ENCODE data around the gene OAT.

Gene OAT

DNA sequence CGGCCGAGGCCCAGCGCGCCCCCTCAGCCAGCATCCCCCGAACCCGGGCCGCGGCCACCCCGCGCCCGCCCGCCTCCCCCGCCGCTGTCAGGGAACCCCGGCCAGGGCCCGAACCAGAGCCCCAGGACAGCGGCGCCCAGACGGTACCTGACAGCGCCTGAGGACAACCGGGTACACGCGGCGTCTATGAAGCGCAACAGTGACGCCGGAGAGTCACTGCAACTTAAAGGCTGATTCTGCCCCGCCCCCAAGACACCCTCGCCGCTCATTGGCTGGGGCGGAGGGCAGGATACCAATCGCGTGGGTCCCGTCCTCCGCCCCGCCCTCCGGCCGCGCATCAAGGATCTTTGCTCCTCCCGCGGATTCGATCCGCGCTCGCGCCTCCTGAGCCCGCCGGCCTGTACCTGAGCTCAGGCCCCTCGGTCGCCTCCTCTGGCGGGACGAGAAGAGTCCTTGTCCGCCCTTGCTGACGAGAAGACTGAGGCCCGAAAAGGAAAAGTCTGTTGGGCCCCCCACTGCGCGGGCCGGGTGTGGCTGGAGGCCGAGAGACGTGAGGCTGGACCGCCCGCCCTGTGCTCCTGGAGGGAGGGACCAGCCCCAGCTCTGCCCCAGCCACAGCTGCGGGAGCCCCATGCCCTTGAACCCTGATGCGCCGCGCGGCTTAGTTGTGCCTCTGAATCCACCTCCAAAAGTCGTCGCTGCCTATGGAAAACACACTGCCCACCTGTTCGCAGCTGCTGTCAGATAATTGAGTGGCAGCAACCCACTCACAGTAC, at the start of gene OAT:
Gene OAT, minus strand, starts transcription at position 198 of the 776 bp plus-strand sequence. CDS start 6,752 bp downstream, outside the sequence.
- peak; percentile 91 to 97 (median 92) for DNase-seq (ENCODE audit: low read depth in 2 of 3, low spot score in 1 of 3)

DNA sequence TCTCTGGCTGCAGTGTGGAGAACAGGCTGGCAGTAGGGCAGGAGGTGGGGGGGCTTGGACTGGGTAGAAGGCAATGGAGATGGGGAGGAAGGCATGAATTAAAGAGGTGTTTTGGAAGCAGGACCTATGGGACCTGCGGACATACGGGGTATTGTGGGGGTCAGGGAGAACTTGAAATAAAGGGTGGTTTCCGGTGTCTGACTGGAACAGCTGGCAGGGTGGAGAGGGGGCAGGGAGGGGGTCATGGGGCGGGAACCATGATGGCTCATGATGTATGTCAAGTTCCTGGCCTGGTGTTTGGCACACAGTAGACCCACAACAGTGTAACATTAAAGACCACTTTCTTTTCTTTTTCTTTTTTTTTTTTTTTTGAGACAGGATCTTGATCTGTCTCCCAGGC, 48.4 kb upstream of the OAT start:
- no peak for DNase-seq (ENCODE audit: low read depth in 2 of 3, low spot score in 1 of 3)

DNA sequence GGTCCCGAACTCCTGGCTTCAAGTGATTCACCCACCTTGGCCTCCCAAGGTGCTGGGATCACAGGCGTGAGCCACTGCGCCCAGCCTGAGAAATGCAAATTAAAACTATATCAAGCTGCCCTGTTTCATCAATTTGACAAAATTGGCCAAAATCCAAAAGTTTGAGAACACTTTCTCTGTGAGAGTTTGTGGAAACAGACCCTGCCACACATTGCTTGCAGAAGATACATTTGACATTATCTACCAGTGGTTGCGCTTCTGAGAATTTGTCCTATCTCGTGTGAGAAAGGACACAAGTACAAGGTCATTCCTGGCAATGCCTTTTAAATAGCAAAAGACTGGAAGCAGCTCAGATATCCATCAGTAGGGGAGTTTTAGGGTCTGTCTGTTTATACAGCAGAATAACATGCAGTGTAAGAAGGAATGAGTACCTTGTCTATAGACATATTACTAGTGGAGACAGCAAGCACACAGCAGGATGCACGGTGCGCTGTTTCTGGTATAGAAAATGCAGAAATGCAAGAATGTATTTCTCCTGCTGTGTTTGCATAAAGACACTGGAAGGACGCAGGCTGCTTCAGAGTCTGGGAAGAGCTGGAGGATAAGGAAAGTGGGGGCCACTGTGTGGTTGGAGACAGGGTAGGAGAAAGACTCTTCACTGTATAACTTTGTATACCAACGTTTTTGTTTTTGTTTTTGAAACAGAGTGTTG, 47.2 kb upstream of the OAT start:
- DNase-seq (ENCODE audit: low read depth in 2 of 3, low spot score in 1 of 3) = no peak

DNA sequence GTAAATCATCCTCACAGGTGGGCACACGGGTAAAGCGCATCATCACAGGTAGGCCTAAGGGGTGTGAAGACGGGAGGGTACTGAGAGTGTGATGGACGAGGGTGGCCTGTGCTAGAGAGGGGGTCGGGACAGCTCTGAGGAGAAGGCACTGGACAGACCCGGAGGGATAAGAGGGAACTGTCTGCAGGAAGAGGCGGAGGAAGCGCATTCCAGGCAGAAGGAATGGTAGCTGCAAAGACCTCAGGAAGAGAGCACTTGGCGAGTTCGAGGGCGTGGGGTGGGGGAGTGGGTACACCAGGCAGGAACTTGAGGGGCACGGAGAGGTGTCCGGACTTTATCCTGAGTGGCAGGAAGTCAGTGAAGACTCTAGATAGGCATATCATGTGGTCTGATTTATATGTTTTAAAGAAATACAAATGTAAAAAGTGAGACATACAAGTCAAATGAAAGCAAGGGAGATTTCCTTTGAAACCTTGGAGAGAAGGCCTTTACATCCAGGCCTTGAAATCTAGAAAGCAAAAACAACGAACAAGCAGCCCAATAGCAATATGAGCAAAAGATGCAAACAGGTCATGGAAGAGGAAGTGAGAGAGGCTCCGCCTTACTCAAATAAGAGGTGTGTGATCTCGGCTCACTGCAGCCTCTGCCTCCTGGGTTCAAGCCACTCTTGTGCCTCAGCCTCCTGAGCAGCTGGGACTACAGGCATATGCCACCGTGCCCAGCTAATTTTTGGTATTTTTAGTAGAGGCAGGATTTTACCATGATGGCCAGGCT, 46.5 kb upstream of the OAT start:
- DNase-seq (ENCODE audit: low read depth in 2 of 3, low spot score in 1 of 3) = no peak

DNA sequence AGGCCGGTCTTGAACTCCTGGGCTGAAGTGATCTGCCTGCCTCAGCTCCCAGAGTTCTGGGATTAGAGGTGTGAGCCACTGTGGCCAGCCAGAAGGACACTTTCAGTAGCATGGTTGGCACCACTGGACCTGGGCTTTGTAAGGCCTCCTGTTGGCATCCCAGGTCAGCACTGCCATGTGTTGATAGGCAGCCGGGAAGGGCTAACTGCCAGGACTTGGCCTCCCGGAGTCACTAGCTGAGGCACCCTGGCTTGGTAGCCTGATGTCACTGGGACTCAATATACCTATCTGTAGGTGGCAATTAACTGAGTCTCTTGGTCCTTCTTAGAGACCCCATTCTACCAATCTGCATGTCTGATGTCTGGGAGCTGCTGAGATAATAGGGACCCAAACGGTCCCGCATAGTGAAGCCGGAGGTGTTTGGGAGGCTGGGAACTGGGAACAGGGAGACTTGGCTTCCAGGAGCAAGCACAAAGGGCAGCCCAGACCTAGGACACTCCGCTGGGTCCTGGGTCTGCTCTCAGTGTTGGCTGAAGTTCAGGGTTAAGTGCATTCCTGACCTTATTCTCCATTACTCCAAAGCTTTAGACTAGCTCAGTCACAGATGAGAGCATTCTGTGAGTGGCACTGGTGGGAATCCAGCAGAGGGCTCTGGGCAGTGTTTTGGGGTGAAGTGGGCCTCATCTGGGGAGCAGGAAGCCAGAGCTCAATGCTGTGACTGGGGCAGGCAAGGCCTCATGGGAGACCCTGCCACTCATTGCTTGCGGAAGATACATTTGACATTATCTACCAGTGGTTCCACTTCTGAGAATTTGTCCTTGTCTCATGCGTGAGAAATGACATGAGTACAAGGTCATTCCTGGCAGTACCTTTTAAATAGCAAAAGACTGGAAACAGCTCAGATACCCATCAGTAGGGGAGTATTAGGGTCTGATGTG, 45.6 kb upstream of the OAT start:
- no peak for DNase-seq (ENCODE audit: low read depth in 2 of 3, low spot score in 1 of 3)

DNA sequence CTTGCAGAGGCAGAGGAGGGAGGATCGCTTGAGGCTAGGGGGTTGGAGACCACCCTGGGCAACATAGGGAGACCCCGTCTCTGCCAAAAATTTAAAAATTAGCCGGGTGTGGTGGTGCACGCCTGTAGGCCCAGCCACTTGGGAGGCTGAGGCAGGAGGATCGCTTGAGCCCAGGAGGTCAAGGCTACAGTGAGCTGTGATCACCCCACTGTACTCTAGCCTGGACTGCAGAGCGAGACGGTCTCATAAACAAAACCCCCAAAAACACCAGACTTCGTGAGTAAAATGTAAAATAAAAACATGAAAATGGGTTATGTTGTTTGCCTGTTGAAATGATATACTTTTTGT, 43.6 kb upstream of the OAT start:
- DNase-seq (ENCODE audit: low read depth in 2 of 3, low spot score in 1 of 3) = no peak

DNA sequence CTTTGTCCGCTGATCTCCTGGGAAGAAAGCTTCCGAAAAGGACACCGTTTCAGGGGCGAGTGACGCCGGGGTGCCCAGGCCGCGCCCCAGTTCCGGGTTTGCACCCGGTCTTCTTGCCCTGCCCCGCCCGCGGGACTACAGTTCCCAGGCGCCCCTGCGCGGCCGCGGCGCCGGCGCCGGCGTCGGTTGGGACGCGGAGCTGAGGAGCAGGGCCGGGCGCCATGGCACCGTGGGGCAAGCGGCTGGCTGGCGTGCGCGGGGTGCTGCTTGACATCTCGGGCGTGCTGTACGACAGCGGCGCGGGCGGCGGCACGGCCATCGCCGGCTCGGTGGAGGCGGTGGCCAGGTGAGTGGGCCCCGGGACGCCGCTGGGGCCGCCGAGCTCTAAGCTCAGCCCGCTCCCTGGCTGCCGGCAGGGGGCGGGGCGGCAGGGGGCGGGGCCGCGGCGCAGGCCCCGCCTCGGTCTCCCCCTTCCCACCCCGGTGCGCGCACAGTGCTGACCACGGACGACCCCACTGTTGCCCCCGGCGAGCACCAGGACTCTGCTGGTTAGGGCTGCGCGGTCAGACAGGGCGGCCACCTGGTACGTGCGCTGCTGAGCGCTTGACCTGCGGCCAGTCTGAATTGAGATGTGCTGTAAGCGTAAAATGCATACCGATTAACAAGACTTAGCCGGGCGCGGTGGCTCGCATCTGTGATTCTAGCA, 43.1 kb upstream of the OAT start, which contains the start of gene LHPP:
Gene LHPP, plus strand, starts transcription at position 182 of the 706 bp plus-strand sequence. Its CDS starts 40 bp downstream, at position 222.
- peak; percentile 71 to 82 (median 79) for DNase-seq (ENCODE audit: low read depth in 2 of 3, low spot score in 1 of 3)

DNA sequence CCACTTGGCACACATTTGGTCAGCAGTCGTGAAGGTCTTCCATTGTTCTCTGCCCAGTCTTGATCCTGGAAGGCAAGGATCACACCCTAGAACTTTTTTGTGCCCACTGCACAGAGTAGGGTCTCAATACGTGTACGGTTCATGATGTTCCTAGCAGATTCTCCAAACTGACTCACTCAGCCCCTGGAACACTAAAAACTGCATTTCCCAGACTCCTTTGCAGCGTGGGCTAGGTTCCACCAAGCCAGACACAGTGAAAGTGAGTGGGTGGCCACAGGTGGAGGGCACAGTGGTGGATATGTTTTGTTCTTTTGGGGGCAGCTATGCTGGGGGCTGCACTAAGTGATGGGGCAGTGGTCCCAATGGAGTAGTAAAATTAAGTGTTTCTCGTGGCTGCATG, 41.4 kb upstream of the OAT start:
- DNase-seq (ENCODE audit: low read depth in 2 of 3, low spot score in 1 of 3) = no peak

DNA sequence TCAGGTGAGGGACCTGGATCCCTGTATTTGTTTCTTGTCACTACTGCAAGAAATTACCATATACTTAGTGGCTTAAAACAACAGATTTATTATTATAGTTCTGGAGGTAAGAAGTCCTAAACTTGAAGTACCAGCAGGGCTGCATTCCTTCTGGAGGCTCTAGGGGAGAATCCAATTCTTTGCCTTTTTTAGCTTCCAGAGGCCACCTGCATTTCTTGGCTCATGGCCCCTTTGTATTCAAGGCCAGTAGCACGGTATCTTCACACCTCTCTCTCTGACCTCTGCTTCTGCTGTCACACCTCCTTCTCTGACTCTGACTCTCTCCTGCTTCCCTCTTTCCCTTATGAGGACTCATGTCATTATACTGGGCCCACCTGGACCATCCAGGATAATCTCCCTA, 40.7 kb upstream of the OAT start:
- DNase-seq (ENCODE audit: low read depth in 2 of 3, low spot score in 1 of 3) = no peak

DNA sequence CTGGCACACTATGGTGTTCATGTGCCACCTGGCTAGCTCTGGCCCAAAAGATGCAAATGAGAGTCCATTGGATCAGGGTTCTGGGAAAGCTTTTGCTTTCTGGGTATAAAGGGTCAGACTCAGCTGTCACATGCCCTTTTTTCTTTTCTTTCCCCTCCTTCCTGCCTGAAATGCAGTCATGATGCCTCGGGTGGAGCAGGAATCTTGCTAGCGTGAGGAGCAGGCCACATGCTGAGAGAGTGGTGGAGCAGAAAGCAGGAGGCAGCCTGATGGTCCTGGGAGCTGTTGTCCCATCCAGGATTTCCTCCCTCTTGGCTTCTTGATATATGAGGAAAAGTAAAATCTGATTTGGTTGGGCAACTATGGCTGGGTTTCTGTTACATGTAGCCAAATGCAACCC, 40.2 kb upstream of the OAT start:
- DNase-seq (ENCODE audit: low read depth in 2 of 3, low spot score in 1 of 3) = no peak

DNA sequence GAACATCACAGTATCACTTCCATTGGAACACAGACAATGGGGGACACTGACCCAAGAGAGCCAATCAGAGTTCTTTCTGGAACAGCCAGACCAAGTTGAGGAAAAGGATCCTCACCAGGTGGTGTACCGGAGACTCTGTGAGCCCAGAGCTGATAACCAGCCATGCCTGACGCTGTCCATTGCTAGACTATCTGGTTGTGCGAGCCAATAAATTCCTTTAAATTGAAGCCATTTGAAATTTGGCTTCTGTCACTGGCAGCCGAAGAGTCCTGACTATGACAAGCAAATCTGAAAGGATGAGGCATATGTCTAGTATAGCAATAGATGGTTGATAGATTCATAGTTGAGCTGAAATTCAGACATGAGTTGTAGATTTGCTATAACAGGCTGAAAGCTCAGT, 39.8 kb upstream of the OAT start:
- DNase-seq (ENCODE audit: low read depth in 2 of 3, low spot score in 1 of 3) = no peak

DNA sequence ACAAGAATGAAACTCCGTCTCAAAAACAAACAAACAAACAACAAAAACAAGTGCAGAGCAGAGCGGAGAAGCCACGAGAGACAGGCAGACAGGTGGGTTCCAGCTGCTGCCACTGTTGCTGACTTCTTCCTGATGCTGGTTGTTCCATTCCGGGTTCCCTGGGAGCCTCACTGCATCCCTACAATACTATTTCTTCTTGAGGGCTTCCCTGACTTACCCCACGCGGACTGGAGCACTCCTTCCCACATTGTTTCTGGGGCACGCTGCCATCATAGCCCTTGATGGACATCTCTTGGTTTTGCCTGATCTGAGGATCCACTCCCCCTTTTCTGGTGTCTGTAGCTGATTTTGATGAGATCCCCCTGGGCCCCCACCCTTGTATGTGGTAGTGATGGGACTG, 36.7 kb upstream of the OAT start:
- no peak for DNase-seq (ENCODE audit: low read depth in 2 of 3, low spot score in 1 of 3)

DNA sequence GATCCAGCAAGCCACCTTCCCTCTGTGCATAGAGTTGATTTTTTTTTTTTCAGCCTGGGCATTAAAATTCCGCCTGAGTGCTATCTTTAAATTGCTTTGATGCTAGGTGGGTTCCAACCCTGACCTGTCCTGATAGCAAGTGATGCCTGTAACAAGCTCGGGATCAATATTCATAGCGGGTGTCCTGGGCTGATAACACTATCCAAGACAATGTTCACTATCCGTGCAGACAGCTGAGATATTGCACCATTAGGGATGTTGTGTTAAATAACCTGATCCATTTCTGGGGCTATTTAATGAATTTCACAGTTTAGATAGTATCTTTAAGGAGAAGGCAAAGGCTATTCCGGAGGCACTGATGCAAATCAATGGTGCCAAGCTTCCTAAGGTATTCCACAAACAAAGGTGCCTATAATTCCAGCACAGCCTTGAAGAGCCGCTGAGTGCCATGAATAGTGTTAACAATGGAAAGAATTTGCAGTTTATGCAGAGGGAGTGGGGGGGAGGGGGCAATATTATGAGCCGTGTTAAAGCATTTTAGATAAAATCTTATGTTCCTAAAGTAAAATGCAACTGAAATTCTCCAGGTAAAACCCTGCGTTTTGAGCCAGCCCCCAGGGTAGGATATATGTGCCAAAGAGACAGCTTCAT, 35.4 kb upstream of the OAT start:
- no peak for DNase-seq (ENCODE audit: low read depth in 2 of 3, low spot score in 1 of 3)

DNA sequence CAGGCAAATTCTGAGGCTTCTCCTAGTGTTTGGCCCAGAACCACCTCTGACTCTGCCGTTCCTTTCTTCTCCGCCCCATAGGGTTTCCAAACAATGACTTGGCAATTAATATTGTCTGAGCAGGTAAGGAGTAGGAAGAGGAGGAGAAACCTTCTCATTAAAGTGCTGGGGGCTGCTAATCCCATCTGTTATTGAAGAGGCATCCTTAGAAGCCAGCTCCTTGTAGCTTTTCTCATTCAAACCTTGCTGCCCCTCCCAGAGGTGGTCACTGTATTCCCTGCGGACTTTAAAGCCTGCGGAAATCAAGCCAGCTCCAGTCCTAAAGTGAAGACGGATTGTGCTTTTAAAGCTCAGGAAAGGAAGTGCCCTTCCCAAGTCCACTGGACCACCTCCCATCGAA, 32.6 kb upstream of the OAT start:
- DNase-seq (ENCODE audit: low read depth in 2 of 3, low spot score in 1 of 3) = no peak

DNA sequence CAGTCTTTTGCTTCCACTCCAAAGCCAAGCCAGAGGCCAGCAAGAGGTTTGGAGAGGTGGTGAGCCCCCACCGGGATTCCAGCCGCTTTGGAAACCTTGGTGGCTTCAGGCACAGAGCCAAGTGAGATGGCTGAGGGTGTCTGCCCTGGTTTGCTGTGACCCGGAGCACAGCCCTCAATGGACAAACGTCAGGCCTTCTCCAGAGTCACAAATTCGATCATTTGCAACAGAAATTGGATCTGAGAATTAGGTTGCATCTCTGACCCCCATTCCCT, 32.0 kb upstream of the OAT start:
- no peak for DNase-seq (ENCODE audit: low read depth in 2 of 3, low spot score in 1 of 3)

DNA sequence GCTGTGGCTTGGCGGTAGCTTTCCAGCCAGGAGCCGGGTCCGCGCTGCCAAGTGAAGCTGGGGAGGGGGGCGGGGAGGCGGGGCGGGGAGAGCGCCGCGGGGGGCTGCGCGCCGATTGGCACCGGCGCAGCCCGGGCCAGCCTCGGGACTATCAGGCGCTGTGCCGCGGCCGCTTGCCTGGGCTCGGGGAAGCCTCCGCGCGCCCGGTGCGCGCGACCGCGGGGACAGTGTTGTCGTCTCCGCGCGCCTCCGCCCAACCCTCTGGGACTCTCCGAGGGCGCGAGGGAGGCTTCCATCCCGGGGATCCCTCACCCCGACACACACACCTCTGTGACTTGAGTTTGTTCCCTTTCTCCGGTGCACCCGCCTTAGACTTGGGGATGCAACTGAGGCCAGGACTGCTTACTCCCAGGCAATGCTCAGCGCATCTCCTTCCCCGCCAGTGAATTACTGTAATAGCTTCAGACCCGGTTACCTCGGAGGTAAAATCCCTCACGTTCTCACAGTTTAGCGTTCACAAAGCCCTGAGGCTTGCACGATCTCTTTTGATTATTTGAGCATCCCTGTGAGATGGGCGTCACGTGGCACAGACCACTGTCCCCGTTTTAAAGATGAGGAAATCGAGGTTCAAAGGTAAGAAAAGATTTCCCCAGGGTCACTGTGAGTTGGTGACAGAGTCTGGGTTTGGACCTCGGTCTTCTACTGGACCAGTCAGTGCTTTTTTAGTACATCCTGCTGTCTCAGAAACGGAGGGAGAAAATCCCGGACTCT, 31.5 kb upstream of the OAT start, which contains the start of gene NKX1-2:
Gene NKX1-2, minus strand, starts transcription at position 24 of the 771 bp plus-strand sequence. CDS start 92 bp downstream, outside the sequence.
- DNase-seq (ENCODE audit: low read depth in 2 of 3, low spot score in 1 of 3) = no peak

DNA sequence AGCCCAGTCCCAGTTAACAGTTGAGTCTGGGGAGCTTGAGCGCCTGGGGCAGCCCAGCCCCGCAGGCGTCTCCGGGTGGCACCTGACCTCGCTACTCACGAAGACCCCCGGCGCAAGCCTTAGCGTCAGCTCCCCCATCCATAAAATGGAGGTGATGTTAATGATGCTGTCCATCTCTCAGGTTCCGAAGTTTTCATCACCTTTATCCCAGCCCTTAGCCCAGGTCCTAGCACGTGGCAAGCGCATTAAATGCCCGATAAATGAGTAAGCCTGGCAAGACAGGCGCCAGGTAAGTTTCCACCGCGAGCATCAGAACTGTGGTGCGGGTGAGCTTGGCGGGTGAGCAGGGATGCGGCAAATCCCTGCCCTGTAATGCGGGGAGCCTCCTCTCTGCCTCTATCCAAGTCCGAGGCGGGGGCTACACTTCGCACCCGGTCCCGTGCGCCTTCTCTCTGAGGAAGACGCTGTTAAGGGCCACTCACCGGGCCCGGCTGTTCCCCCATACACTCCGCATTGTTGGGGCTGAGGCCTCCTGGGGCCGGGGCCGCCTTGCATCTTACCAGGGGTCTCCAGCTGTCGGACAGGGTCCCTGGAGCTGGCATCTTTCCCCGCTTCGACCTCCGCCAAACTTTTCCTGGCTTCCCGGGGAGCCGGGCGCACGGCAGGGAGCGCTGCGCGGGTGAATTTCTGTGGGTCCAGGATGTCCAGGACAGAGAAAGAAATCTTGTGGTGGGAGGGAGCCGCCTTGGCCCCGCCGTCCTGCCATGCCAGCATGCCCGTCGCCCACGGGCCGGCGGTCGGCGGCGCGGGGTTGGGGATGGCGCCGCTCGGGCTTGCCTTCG, 30.7 kb upstream of the OAT start:
- no peak for DNase-seq (ENCODE audit: low read depth in 2 of 3, low spot score in 1 of 3)

DNA sequence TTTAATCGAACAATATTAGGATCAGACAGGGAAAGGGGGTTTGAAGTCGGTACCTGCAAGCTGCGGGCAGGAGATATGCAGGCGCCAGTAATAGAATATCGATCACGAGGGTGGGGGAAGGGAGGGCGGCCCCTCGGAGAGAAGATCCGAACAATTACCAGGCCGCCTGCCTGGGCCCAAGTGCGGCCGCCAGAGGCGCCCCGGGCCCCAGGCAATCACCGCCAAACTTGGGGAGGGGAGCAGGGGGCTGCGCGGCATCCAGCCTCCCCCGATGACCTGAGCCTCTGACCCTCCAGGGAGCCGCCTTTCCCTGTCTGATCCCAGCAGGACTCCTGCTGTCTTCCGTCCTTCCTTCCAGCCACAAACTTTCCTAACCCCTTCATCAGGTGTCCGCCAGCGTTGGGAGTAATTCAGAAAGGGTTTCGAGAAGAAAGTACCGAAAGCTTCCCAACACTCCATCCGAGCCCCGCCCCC, 30.0 kb upstream of the OAT start:
- DNase-seq (ENCODE audit: low read depth in 2 of 3, low spot score in 1 of 3) = no peak

Data from stimulated activated CD4-positive, alpha-beta T cell treated with anti-CD3 and anti-CD28 coated beads, Interleukin-12 subunit alpha, Interleukin-12 subunit beta, amount 100 ng/mL, for 48 hours (primary cell).